Brain microvascular endothelial cell (primary cell): ENCODE measurements around the gene CPTP.

Source experiments
- DNase-seq: peaks from one replicate; pipeline ENCODE4 v3.0.0-alpha.2; 2020
- H3K27ac ChIP-seq: fragments of 250-450 bp; sonication (Bioruptor Pico); 2 replicates; pipeline ENCODE4 v1.5.1; 2020; ENCODE audit warnings: mild to moderate bottlenecking, moderate library complexity
- H3K27me3 ChIP-seq: fragments of 250-450 bp; sonication (Bioruptor Pico); replicated peaks from 2 replicates; pipeline ENCODE4 v1.5.1; 2020; ENCODE audit warnings: mild to moderate bottlenecking
- H3K36me3 ChIP-seq: fragments of 250-450 bp; sonication (Bioruptor Pico); replicated peaks from 2 replicates; pipeline ENCODE4 v1.5.1; 2020; ENCODE audit warnings: mild to moderate bottlenecking
- H3K4me3 ChIP-seq: 2 replicates; pipeline ENCODE4 v1.5.1; 2011; ENCODE audit warnings: low read depth, mild to moderate bottlenecking, control low read depth, low read length, moderate library complexity
- CTCF ChIP-seq: IDR thresholded peaks from 2 replicates; pipeline ENCODE4 v1.5.1; 2011; ENCODE audit warnings: low read depth, mild to moderate bottlenecking, moderate library complexity, low read length, control low read depth, inconsistent platforms; ENCODE audit errors: missing control alignments
- in situ Hi-C: cut with HindIII; loops from 2 replicates; pipeline ENCODE4 v1.10.0; 2017; ENCODE audit warnings: low sequenced_read_pairs, low pct_ligation_motif_present

Gene CPTP

GRCh38 chr1:1325288-1326074 lies 879 bp downstream of the CPTP start:
- Histone ChIP-seq H3K4me3 (peak overlapping the region; percentile 80), H3K27me3 (no peaks in the 10 kb centered on the region), H3K27ac (peak overlapping the region; percentile 36), H3K36me3 (peaks cover 15% of the 10 kb centered on the region)
- TF ChIP-seq CTCF, result no peak
- in situ Hi-C loops, result no loop called here
- no peak for DNase-seq

DNA sequence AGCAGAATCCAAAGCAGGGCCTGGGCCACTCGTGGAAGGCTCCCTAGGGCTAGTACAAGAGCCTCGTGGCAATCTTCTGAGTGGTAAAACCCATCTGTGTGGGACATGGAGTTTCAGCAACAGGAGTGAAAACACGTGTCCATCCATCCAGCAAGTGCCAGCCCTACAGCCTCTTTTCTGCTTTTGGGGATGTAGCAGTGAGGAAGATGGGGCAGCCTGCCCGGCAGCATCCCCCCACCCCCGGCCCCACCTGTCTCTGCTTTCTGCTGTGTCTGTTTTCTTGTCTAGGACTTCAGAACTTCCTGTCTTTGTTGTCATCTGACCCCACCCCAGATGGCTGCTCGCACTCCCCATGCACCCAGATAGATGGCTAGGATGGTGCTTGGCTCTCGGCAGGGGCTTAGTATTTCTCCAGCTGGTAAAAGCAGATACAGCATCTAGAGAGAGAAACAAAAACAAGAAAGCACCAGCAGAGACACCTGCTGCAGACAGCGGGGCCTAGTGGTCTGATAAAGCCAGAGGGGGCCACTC lies 1.5 kb downstream of the CPTP start:
- H3K27me3 ChIP-seq, result no peaks in the 10 kb centered on the region
- DNase-seq, result no peak
- H3K4me3 ChIP-seq, result no peak overlapping the region
- no peak overlapping the region for H3K27ac ChIP-seq
- in situ Hi-C loops, result no loop called here
- TF ChIP-seq CTCF, result no peak
- peaks cover 12% of the 10 kb centered on the region for H3K36me3 ChIP-seq

DNA sequence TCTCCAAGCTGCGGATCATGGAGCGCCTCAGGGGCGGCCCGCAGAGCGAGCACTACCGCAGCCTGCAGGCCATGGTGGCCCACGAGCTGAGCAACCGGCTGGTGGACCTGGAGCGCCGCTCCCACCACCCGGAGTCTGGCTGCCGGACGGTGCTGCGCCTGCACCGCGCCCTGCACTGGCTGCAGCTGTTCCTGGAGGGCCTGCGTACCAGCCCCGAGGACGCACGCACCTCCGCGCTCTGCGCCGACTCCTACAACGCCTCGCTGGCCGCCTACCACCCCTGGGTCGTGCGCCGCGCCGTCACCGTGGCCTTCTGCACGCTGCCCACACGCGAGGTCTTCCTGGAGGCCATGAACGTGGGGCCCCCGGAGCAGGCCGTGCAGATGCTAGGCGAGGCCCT lies 2.7 kb downstream of the CPTP start:
- no peak overlapping the region for H3K4me3 ChIP-seq
- peaks cover 12% of the 10 kb centered on the region for H3K36me3 ChIP-seq
- no peak for DNase-seq
- H3K27me3 ChIP-seq, result no peaks in the 10 kb centered on the region
- no peak overlapping the region for H3K27ac ChIP-seq
- in situ Hi-C loops, result no loop called here
- TF ChIP-seq CTCF, result no peak

DNA sequence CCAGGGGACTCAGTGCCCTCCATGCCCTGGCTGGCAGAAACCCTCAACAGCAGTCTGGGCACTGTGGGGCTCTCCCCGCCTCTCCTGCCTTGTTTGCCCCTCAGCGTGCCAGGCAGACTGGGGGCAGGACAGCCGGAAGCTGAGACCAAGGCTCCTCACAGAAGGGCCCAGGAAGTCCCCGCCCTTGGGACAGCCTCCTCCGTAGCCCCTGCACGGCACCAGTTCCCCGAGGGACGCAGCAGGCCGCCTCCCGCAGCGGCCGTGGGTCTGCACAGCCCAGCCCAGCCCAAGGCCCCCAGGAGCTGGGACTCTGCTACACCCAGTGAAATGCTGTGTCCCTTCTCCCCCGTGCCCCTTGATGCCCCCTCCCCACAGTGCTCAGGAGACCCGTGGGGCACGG lies 3.7 kb downstream of the CPTP start:
- in situ Hi-C loops, result no loop called here
- no peak for TF ChIP-seq CTCF
- H3K27ac ChIP-seq, result no peak overlapping the region
- H3K36me3 ChIP-seq, result peaks cover 12% of the 10 kb centered on the region
- H3K4me3 ChIP-seq, result no peak overlapping the region
- H3K27me3 ChIP-seq, result no peaks in the 10 kb centered on the region
- no peak for DNase-seq

GRCh38 chr1:1329304-1330210 lies 5.0 kb downstream of the CPTP start:
- no peak for DNase-seq
- in situ Hi-C loops, result no loop called here
- no peak overlapping the region for H3K4me3 ChIP-seq
- no peak for TF ChIP-seq CTCF
- H3K27me3 ChIP-seq, result no peaks in the 10 kb centered on the region
- no peak overlapping the region for H3K27ac ChIP-seq
- H3K36me3 ChIP-seq, result peaks cover 12% of the 10 kb centered on the region
